Glomerular endothelial cell (primary cell): ENCODE measurements around the gene RFC1. TPM values are rescaled to one million over a fixed set of nuclear protein-coding genes. Genes with fewer than 3 reads are reported as not detected.
"Not testable (repeated sequence)": the region's sequence is repeated elsewhere in the genome, so short reads cannot be mapped to it uniquely, and the experiment has no call there.

Source experiments
- DNase-seq: peaks from one replicate; pipeline ENCODE4 v3.0.0-alpha.2; 2011; ENCODE audit warnings: low read depth, low spot score; ENCODE audit errors: extremely low read depth
- total RNA-seq: library from RNA; depleted of rRNA; stranded (reverse); fragments of >200 nt; gene quantifications from 2 replicates; pipeline ENCODE4 v1.2.3, GENCODE V29; 2015

Gene RFC1
- total RNA-seq, 1 donor from 2014 or later = 32.1 TPM

GRCh38 chr4:39305912-39306677 is 60.1 kb downstream of the RFC1 start:
- DNase-seq = no peak

- no peak for DNase-seq
Measured at GRCh38 chr4:39304651-39305050, 61.5 kb downstream of the RFC1 start.

- no peak for DNase-seq
Measured at GRCh38 chr4:39303871-39304270, 62.3 kb downstream of the RFC1 start.

GRCh38 chr4:39302901-39303300 is 63.3 kb downstream of the RFC1 start:
- DNase-seq = no peak

- DNase-seq = no peak
Measured at GRCh38 chr4:39295784-39296183, 70.4 kb downstream of the RFC1 start.

- DNase-seq = not testable (repeated sequence)
Measured at GRCh38 chr4:39292433-39292832, 73.7 kb downstream of the RFC1 start.

GRCh38 chr4:39291686-39292085 is 74.5 kb downstream of the RFC1 start:
- DNase-seq = no peak

GRCh38 chr4:39287223-39287622 is 78.9 kb downstream of the RFC1 start:
- no peak for DNase-seq

GRCh38 chr4:39286263-39286662 is 79.9 kb downstream of the RFC1 start:
- DNase-seq = no peak

GRCh38 chr4:39285853-39286252 is 80.3 kb downstream of the RFC1 start:
- no peak for DNase-seq

GRCh38 chr4:39285111-39285795 is 80.9 kb downstream of the RFC1 start:
- DNase-seq = no peak

- DNase-seq = no peak
Measured at GRCh38 chr4:39280770-39281169, 85.4 kb downstream of the RFC1 start.

- no peak for DNase-seq
Measured at GRCh38 chr4:39279416-39279815, 86.7 kb downstream of the RFC1 start.

- no peak for DNase-seq
Measured at GRCh38 chr4:39278476-39278875, 87.7 kb downstream of the RFC1 start.

GRCh38 chr4:39277661-39278060 is 88.5 kb downstream of the RFC1 start:
- DNase-seq = not testable (repeated sequence)

GRCh38 chr4:39274503-39274902 is 91.7 kb downstream of the RFC1 start:
- no peak for DNase-seq

- DNase-seq = no peak
Measured at GRCh38 chr4:39263895-39264294, 102.3 kb downstream of the RFC1 start.

GRCh38 chr4:39259571-39260330 is 106.4 kb downstream of the RFC1 start:
- DNase-seq = peak; percentile 33

GRCh38 chr4:39256436-39256835 is 109.7 kb downstream of the RFC1 start:
- DNase-seq = peak; percentile 39

GRCh38 chr4:39255871-39256270 is 110.3 kb downstream of the RFC1 start:
- peak; percentile 66 for DNase-seq

GRCh38 chr4:39255266-39255665 is 110.9 kb downstream of the RFC1 start:
- peak; percentile 83 for DNase-seq

- no peak for DNase-seq
Measured at GRCh38 chr4:39243462-39243861, 122.7 kb downstream of the RFC1 start.
